ENCODE measurements around the gene TMEM59. TPM values are rescaled to one million over a fixed set of nuclear protein-coding genes. Genes with fewer than 3 reads are reported as not detected.

Gene TMEM59
- total RNA-seq, 1 experiment from 2014 or later: 121 TPM

DNA sequence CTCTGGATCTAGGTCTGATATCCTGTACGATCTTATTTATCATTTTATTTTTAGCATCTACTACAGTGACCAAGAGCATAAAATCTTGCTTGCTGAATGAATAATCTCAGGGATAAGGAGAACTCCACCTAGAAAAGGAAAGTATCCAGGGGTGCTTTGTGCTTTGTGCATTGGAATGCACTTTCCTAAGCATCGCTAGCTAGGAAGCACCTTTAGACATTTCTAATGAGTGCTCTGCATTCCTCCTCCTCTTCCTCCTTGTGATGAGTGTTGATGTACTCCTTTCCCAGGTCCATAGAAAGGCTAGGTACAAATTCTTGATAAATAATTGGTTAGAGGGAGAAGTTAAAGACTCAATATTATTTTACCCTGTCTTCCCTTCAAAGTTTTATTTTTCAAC lies 31.8 kb upstream of the TMEM59 start:
- Histone ChIP-seq H3K4me2 (ENCODE audit: low read length) (no peak overlapping the region), H3K9me2 (ENCODE audit: insufficient read depth) (no peaks in the 10 kb centered on the region), H3K79me2 (ENCODE audit: insufficient read depth, low read length) (no peaks in the 10 kb centered on the region), H3K4me1 (ENCODE audit: control insufficient read depth in 1 of 2, insufficient read depth in 2 of 2, low read length in 2 of 2) (peaks cover 0 to 7% of the 10 kb centered on the region in 2 experiments; a peak in 2 of 4 replicates), H3K36me3 (ENCODE audit: control insufficient read depth in 1 of 2, insufficient read depth in 2 of 2, low read length in 2 of 2) (no peaks in the 10 kb centered on the region), H3K9ac (ENCODE audit: low read length) (no peak overlapping the region), H3K4me3 (replicated peaks in 1 of 2; ENCODE audit: low read depth in 1 of 2, low read length in 2 of 2) (no peak overlapping the region), H2AFZ (ENCODE audit: low read depth, low read length, poor library complexity, severe bottlenecking) (no peak overlapping the region), H3K27me3 (ENCODE audit: insufficient read depth, low read length) (no peaks in the 10 kb centered on the region), H3K27ac (ENCODE audit: low read depth, low read length) (no peak overlapping the region), H4K20me1 (ENCODE audit: insufficient read depth) (no peaks in the 10 kb centered on the region), H3K9me3 (ENCODE audit: control insufficient read depth in 1 of 2, insufficient read depth in 1 of 2, low read depth in 1 of 2, low read length in 2 of 2) (no peaks in the 10 kb centered on the region)
- intact Hi-C loops (cut with micrococcal nuclease): no loop called here
- TF ChIP-seq, protein P1, sequence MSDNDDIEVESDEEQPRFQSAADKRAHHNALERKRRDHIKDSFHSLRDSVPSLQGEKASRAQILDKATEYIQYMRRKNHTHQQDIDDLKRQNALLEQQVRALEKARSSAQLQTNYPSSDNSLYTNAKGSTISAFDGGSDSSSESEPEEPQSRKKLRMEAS (IDR thresholded peaks at IDR 0.05): no peak
- TF ChIP-seq SP1 (IDR thresholded peaks at IDR 0.05; ENCODE audit: low read depth): no peak
- no peak for TF ChIP-seq POLR2AphosphoS5 (IDR thresholded peaks at IDR 0.05; ENCODE audit: low read depth, low read length)
- no peak for TF ChIP-seq POLR2A (IDR thresholded peaks at IDR 0.05; ENCODE audit: borderline replicate concordance, extremely low read depth, insufficient read depth, insufficient read length)
- TF ChIP-seq YY1 (IDR thresholded peaks at IDR 0.05; ENCODE audit: extremely low read depth, insufficient replicate concordance, low read depth, low read length): no peak
- no peak for TF ChIP-seq SRF (IDR thresholded peaks at IDR 0.05; ENCODE audit: low read depth)
- no peak for TF ChIP-seq TCF7L2 (IDR thresholded peaks at IDR 0.05; ENCODE audit: borderline replicate concordance, extremely low read depth, insufficient read depth, insufficient read length)
- TF ChIP-seq ZNF274 (IDR thresholded peaks at IDR 0.05; ENCODE audit: low read depth, low read length): no peak
- TF ChIP-seq EGR1 (IDR thresholded peaks at IDR 0.05; ENCODE audit: low read depth): no peak
- TF ChIP-seq JUND (IDR thresholded peaks at IDR 0.05): no peak
- TF ChIP-seq EZH2 (IDR thresholded peaks at IDR 0.05): no peak
- no peak for ATAC-seq
- ChIA-PET RAD21 (ENCODE audit: low non-redundant PET in 1 of 2, low total read pairs in 2 of 2, uncharacterized antibody in 2 of 2, unreplicated experiment in 2 of 2) (no interaction called here), CTCF (interaction anchor here (0.8 kb wide), 1 partner anchor 16 kb away, joined by 5 read pairs; no protein-coding TSS in a partner anchor), POLR2A (no interaction called here)
- no TSS peak for BruUV-seq (replicated peaks)
- DNase-seq (ENCODE audit: low read depth, low spot score): no peak
